Measurements from ENCODE around the gene GABRG3. TPM values are rescaled to one million over a fixed set of nuclear protein-coding genes. Genes with fewer than 3 reads are reported as not detected.

The GABRG3 gene
- total and polyA plus RNA-seq, 2 of the 4 experiments (the other 2 are of a cell fraction): not detected

- Histone ChIP-seq H2BK20ac (ENCODE audit: low read depth, low read length) (no peak overlapping the region), H2AFZ (replicated peaks; ENCODE audit: low read length, poor library complexity) (no peak overlapping the region), H3K14ac (replicated peaks; ENCODE audit: low read depth, low read length) (no peak overlapping the region), H3K9me1 (ENCODE audit: insufficient read depth, low read length) (no peaks in the 10 kb centered on the region), H3K56ac (ENCODE audit: extremely low read depth, insufficient read depth, low read length) (no peak overlapping the region), H2BK15ac (ENCODE audit: low read depth, low read length) (no peak overlapping the region), H3K4me1 (ENCODE audit: control insufficient read depth, insufficient read depth, low read length) (no peaks in the 10 kb centered on the region), H2BK5ac (ENCODE audit: low read depth, low read length, poor library complexity, severe bottlenecking) (no peak overlapping the region), H3K4me2 (ENCODE audit: low read depth, low read length) (no peak overlapping the region), H3K36me3 (ENCODE audit: control insufficient read depth, insufficient read depth, low read length) (no peaks in the 10 kb centered on the region), H3K27ac (ENCODE audit: insufficient read depth, low read length) (no peak overlapping the region), H3K9ac (ENCODE audit: low read depth, low read length) (no peak overlapping the region), H3K4me3 (ENCODE audit: insufficient read depth, low read depth, low read length) (no peak overlapping the region), H4K5ac (ENCODE audit: low read depth, low read length) (no peak overlapping the region), H3K18ac (ENCODE audit: low read depth, low read length) (no peak overlapping the region), H4K91ac (ENCODE audit: insufficient read depth, low read depth, low read length) (no peak overlapping the region), H3K23ac (ENCODE audit: low read depth, low read length) (no peak overlapping the region), H2AK9ac (replicated peaks; ENCODE audit: low read depth, low read length, poor library complexity) (no peak overlapping the region), H3K27me3 (ENCODE audit: control insufficient read depth, insufficient read depth, low read length) (no peaks in the 10 kb centered on the region), H2BK120ac (ENCODE audit: low read depth, low read length) (no peak overlapping the region), H3K4ac (ENCODE audit: low read depth, low read length) (no peak overlapping the region), H3K79me1 (ENCODE audit: low read depth in 1 of 2, low read length in 2 of 2) (no peaks in the 10 kb centered on the region), H2AK5ac (ENCODE audit: low read depth, low read length) (no peak overlapping the region), H3K9me3 (ENCODE audit: control insufficient read depth, insufficient read depth, low read length) (peaks cover 8% of the 10 kb centered on the region), H4K20me1 (ENCODE audit: insufficient read depth, low read length) (no peaks in the 10 kb centered on the region), H4K8ac (ENCODE audit: low read depth in 2 of 2, low read length in 2 of 2) (no peak overlapping the region)
- TF ChIP-seq FOS (IDR thresholded peaks at IDR 0.05; ENCODE audit: low read depth, low read length) (no peak), CEBPB (IDR thresholded peaks at IDR 0.05; ENCODE audit: low read depth, low read length) (no peak), CTCF (conservative IDR thresholded peaks at IDR 0.05; ENCODE audit: low read depth, low read length) (no peak), RFX5 (IDR thresholded peaks at IDR 0.05; ENCODE audit: low read depth, low read length) (no peak), MAZ (IDR thresholded peaks at IDR 0.05; ENCODE audit: borderline replicate concordance, low read depth, low read length) (no peak), USF2 (IDR thresholded peaks at IDR 0.05; ENCODE audit: low read depth, low read length) (no peak), MXI1 (IDR thresholded peaks at IDR 0.05; ENCODE audit: borderline replicate concordance, low read depth, low read length) (no peak), SMC3 (IDR thresholded peaks at IDR 0.05; ENCODE audit: low read depth, low read length) (no peak), RAD21 (IDR thresholded peaks at IDR 0.05; ENCODE audit: low read length) (no peak), MAFK (IDR thresholded peaks at IDR 0.05; ENCODE audit: low read depth, low read length) (no peak), BHLHE40 (IDR thresholded peaks at IDR 0.05; ENCODE audit: low read depth, low read length) (no peak), ELK1 (IDR thresholded peaks at IDR 0.05; ENCODE audit: borderline replicate concordance, low read depth, low read length) (no peak), NFE2L2 (IDR thresholded peaks at IDR 0.05; ENCODE audit: low read depth, low read length) (no peak), CHD1 (IDR thresholded peaks at IDR 0.05; ENCODE audit: low read depth, low read length) (no peak), POLR2A (IDR thresholded peaks at IDR 0.05; ENCODE audit: low read depth, low read length) (no peak), RCOR1 (IDR thresholded peaks at IDR 0.05; ENCODE audit: insufficient replicate concordance, low read length) (no peak)
- ATAC-seq (ENCODE audit: low read depth): no peak
- DNase-seq: no peak
- ChIA-PET POLR2A (ENCODE audit: unreplicated experiment) (no interaction called here), CTCF (interaction anchor here (0.7 kb wide), 1 partner anchor 115 kb away, joined by 3 read pairs; no protein-coding TSS in a partner anchor)
- no CpG with 5 or more reads among the region's 3 CpGs for WGBS, 2 experiments (ENCODE audit: extremely low coverage in 2 of 2, insufficient read length in 1 of 2)
- in situ Hi-C loops (cut with MboI; ENCODE audit: low sequenced_read_pairs): no loop called here
- no TSS peak for BruUV-seq (replicated peaks)
- dilution Hi-C loops (cut with HindIII; ENCODE audit: low sequenced_read_pairs, unreplicated experiment): no loop called here
- intact Hi-C loops (cut with micrococcal nuclease): no loop called here
Observed at GRCh38 chr15:27292641-27293040, 321.7 kb downstream of the GABRG3 start.

All from IMR-90 (cell line).